NCI-H1092 (cell line): ENCODE measurements around the gene APOL4.
"Not testable (repeated sequence)": the region's sequence is repeated elsewhere in the genome, so short reads cannot be mapped to it uniquely, and the experiment has no call there.

Experiments used
- DNase-seq: peaks from one replicate; lab custom pipeline; 2025; lab: John Stamatoyannopoulos, UW

Gene APOL4

DNA sequence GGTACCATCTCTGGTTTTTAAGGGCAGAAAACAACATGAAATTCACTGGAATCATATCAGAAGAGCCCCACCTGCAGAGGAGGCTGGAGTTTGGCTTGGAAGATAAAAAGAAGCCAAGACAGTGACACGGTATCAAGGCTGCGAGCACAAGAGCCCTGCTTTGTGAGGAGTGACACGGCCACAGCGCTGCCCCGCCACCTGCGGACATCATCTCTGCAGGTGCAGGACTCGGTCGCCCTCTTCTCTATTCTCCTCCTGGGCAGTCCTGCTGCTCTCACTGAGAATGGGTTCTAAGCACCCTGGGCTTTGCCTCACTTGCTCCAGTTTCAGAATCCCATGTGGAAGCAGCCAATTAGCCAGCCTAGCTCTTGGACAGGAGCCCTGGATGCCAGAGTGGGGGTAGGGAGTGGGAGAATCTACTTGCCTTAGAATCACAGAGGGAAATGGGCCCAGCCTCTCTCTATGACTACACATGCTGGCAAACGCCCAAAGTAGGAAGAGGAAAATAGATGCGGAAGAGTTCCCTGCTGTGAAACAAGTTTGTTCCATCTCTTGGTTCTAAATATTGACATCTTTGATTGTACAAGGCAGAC lies 17.1 kb downstream of the APOL4 start:
- DNase-seq, result no peak

- no peak for DNase-seq
Measured at GRCh38 chr22:36183446-36183845, 18.2 kb downstream of the APOL4 start.

GRCh38 chr22:36182857-36183256 lies 18.8 kb downstream of the APOL4 start:
- DNase-seq, result no peak

DNA sequence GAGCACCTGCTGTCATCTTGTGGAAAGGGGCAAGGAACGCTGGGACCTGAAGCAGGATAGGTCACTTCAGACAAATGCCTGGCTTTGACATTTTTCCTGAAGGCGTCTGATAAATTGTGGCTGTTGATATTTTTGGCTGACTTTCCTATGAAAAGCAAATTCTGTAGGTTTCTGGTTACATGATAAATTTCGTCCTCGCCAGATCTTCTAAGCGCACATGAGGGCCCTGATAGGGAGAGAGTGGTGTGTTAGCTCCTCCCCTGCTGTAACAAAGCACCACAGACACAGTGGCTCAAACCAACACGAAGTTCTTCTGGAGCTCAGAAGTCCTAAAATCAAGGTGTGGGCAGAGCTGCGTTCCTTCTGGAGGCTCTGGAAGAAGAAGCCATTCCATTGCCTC lies 19.6 kb downstream of the APOL4 start:
- no peak for DNase-seq

DNA sequence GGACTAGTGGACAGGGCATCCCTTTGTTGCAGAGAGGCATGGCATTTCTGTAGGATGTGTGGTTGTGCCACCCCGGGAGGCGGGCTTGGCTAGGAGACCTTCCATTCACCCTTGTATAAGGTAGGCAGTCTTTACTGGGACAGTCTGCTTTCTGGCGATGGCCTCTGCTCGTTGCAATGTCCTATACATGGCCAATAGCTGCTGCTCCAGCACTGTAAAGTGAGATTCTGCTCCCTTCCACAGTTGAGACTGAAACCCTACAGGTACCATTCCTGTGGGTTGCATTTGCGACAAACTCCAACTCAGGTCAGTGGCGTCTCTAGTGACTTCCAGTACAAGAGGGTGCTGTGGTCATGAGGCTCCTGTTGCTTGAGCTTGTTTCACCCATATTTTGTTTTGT lies 20.7 kb downstream of the APOL4 start:
- DNase-seq, result no peak

DNA sequence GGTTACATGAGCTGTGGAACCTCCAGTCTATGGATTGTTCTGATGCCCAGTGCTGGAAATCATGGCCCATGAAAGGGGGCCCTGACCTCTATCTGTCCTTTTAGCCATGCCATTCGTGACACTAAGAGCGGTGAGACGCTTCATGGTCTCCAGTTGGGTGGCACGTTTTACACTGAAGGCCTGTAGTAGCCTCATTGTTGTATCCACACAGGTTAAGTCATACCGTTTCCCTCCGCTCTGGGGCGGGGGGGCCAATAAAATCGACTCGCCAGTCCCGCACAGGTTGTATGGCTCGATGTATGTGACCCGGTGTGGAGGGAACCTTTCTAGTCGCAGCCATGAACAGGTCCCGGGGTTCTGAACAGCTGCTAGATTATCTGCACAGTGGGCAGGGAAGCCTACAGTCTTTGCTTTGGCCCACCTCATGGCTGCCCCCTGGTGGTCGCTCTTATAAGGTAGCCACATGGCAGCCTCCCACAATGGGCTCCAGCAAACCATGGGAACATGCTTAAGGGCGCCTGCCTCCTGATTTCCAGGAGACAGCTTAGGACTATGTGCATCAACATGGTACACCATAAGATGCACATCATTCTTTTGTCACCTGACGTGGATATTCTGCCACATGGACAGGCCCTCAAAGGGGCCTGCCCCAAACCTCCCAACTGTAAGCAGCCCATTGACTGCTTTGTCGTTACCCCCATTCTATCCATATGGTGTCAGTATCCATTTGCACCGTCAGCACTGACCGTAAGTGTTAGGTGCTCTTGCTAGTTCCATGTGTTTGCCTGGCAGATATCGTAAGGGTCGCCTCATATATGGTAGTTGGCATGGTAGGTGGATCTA lies 21.4 kb downstream of the APOL4 start:
- DNase-seq, result peak; percentile 5

GRCh38 chr22:36177160-36177559 lies 24.4 kb downstream of the APOL4 start:
- no peak for DNase-seq

DNA sequence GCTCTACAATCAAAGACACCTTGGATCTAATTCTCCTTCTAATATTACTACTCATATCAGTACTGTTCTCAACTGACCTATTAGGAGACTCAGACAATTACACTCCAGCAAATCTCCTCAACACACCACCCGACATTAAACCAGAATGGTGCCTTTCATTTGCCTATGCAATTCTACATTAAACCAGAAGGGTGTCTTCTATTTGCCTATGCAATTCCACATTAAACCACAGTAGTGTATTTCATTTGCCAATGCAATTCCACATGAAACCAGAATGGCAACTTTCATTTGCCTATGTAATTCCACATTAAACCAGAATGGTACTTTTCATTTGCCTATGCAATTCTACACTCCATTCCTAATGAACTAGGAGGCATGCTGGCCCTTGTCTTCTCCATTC lies 25.7 kb downstream of the APOL4 start:
- DNase-seq, result no peak

DNA sequence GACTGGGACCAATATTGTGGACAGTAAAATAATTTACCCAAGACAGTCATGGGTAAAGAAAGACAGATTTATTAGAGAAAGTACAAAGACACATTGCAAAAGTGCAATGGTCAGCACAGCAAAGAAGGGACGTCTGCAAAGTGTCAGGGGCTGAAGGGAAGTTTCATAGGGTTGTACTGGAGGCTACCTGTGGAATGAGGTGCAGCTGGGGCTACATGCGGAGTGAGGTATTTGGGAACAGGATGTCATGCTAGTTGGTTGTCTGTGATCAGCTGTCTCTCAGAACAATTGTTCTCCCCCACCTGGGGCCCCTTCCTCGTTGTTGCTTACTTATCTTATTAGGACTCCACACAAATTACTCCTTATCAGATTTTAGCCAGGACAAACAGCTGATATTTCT lies 29.7 kb downstream of the APOL4 start:
- DNase-seq, result no peak

- no peak for DNase-seq
Measured at GRCh38 chr22:36166518-36167220, 34.9 kb downstream of the APOL4 start.

- no peak for DNase-seq
Measured at GRCh38 chr22:36166086-36166485, 35.5 kb downstream of the APOL4 start.

DNA sequence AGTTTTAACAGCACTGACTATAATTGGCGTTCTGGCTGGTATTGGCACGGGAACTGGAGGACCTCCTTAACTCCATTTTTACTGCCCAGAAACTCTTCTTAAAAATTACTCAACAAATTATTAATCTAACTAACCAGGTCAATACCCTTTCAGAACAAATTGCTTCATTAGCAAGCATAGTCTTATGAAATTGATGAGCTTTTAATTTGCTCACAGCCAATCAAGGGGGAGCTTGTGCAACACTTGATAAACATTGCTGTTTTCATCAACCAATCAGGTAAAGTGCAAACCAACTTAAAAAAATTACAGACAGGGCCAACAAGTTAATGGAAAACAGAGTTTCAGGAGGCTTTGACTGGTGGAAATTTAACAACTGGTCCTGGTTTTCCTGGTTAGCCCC lies 36.5 kb downstream of the APOL4 start:
- no peak for DNase-seq

- no peak for DNase-seq
Measured at GRCh38 chr22:36164621-36165020, 37.0 kb downstream of the APOL4 start.

- DNase-seq, result no peak
Measured at GRCh38 chr22:36163497-36163896, 38.1 kb downstream of the APOL4 start.

- no peak for DNase-seq
Measured at GRCh38 chr22:36162127-36163034, 39.2 kb downstream of the APOL4 start.

GRCh38 chr22:36161793-36162126 lies 39.8 kb downstream of the APOL4 start:
- DNase-seq, result not testable (repeated sequence)

DNA sequence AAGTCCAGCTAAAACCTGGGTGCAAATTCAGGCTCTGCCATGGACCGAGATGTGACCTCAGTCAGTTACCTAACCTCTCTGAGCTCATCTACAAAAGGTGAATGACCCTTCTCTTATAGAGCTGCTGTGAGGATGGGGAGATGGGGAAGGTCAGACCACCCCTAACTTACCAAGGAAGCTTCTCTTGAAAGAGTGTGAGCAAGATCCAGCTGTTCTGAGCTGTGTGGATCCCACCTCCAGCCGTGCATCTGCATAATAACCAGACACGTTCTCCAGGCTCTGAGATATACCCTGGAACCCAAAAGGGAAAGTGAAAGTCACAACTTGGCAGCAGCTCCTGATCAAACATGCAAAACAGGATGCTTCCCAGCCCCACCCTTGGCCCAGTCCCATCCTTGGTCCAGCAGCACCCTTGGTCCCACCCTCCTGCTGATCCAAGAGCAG lies 41.1 kb downstream of the APOL4 start, which contains the start of gene APOL3:
APOL3 (minus strand) TSS at position 257 of the 444 bp plus-strand sequence. CDS start 11,700 bp downstream, outside the sequence.
- DNase-seq, result no peak

- DNase-seq, result no peak
Measured at GRCh38 chr22:36156515-36157419, 44.8 kb downstream of the APOL4 start.

- no peak for DNase-seq
Measured at GRCh38 chr22:36156119-36156514, 45.5 kb downstream of the APOL4 start.

DNA sequence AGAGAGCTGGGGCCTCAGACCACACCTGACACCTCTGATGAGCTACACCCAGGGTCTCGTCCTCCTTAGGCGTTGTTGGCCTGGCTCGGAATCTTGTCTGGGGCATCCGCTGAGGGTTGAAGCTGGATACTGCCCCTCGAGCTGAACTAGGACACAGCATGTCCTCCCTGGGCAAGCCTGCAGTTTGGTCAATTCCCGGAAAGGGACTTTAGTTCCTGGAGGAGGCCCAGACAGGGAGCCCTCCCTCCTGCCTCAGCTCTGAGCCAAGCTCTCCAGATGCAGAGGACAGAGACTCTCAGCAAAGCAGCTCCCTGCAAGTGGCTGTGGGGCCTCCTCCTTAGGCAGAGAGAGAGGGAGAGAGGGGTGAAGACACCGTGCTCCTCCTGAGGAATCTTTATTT lies 45.9 kb downstream of the APOL4 start:
- no peak for DNase-seq

DNA sequence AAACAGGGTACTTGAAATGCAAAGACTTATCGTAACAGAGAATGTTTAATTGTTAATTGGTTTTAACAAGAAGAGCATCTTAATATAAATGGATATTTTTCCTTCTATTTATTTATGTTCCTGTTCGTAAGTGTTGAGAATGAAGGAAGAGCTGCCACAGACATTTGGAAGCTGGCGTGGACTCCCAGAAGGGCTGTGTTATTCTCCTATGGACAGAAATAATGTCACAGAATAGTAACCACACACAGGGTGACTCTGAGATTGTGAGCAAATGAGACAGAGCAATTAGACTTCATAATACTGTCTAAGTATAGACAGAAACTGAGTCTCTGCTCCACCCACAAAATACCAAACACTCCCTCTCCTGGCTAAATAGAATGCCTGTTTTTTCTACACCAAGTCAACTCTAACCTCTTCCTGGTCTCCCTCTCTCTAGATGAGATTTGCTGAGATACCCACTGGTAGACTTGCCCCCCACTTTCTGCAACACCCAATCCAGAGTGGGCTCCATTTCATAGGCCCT lies 47.1 kb downstream of the APOL4 start:
- DNase-seq, result no peak
